ENCODE results near the gene HP1BP3.

HP1BP3 gene

DNA sequence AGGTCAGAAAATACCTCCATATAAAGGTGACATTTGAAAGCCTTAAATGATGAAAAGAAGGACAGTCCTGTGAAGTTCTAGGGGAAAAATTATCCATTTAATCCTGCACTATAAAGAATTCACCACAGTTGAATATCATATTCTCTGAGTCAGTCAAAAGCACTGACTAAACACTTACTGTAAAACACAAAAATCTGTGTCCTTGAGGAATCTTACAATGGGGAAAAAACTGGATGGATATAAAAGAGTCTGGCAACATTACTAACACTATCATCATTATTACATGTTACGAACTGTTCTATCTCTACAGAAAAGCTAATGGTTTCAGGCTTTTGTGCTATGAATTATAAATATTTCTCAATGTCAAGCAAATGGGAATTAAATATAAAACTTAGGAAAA, 42.4 kb upstream of the HP1BP3 start:
- DNase-seq (ENCODE audit: low read depth): no peak
- H3K4me3 ChIP-seq (ENCODE audit: low read depth, low read length): no peak overlapping the region
- TF ChIP-seq, protein P1, sequence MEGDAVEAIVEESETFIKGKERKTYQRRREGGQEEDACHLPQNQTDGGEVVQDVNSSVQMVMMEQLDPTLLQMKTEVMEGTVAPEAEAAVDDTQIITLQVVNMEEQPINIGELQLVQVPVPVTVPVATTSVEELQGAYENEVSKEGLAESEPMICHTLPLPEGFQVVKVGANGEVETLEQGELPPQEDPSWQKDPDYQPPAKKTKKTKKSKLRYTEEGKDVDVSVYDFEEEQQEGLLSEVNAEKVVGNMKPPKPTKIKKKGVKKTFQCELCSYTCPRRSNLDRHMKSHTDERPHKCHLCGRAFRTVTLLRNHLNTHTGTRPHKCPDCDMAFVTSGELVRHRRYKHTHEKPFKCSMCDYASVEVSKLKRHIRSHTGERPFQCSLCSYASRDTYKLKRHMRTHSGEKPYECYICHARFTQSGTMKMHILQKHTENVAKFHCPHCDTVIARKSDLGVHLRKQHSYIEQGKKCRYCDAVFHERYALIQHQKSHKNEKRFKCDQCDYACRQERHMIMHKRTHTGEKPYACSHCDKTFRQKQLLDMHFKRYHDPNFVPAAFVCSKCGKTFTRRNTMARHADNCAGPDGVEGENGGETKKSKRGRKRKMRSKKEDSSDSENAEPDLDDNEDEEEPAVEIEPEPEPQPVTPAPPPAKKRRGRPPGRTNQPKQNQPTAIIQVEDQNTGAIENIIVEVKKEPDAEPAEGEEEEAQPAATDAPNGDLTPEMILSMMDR (conservative IDR thresholded peaks at IDR 0.05; ENCODE audit: low read depth, low read length): no peak

DNA sequence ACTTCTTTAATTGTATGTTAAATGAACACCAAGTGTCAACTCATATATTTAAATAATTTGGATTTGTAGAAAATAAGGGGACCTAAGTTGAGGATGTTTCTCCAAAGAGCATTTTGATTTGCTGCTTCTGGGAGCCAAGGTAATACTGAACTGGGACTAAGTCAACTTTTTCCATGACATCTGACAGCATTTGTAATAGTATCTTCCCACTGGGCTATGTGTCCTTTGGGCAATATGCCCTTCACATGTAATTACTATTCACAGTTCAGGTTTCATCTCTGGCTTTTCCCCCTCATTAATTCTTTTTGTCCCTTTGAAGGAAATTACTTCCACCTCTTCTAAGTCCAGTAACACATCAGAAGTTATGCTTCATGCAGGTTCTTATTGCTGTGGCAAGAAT, 36.7 kb upstream of the HP1BP3 start:
- no peak overlapping the region for H3K4me3 ChIP-seq (ENCODE audit: low read depth, low read length)
- TF ChIP-seq, protein P1 (conservative IDR thresholded peaks at IDR 0.05; ENCODE audit: low read depth, low read length): no peak
- DNase-seq (ENCODE audit: low read depth): no peak

DNA sequence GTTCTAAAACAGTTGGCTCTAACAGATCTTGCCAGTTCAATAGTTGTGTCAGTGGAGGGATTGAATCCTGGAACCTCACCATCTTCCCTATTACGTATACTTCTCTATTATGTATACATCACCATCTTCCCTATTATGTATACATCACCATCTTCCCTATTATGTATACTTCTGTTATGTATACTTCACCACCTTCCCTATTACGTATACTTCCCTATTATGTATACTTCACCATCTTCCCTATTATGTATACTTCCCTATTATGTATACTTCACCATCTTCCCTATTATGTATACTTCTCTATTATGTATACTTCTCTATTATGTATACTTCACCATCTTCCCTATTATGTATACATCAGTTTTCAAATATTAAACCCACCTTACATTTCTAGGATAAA, 34.4 kb upstream of the HP1BP3 start:
- TF ChIP-seq, protein P1 (conservative IDR thresholded peaks at IDR 0.05; ENCODE audit: low read depth, low read length): no peak
- DNase-seq (ENCODE audit: low read depth): no peak

DNA sequence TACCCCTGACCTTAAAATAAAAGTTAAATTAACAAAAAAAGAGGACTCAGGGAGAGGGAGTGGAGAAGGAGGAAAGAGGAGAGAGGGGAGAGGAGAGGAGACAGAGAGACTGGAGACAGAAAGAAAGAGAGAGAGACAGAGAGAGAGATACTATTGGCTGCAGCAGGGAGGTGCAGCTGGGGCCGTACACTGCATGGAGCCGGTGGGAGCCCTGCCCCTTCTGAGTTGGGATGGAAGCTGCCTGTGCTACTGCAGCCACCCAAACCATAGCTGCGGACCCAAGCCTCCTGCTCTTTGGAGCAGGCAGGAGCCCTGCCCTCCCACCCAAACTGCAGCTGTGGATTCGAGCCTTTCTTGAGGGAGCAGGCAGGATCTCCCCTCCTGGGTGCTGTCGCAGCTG, 32.7 kb upstream of the HP1BP3 start:
- DNase-seq (ENCODE audit: low read depth): no peak

More for the DNA sequence above, 34.4 kb upstream of the HP1BP3 start:
- no peak overlapping the region for H3K4me3 ChIP-seq (ENCODE audit: low read depth, low read length)

GRCh38 chr1:20814534-20814871, 27.4 kb upstream of the HP1BP3 start:
- TF ChIP-seq, protein P1 (conservative IDR thresholded peaks at IDR 0.05; ENCODE audit: low read depth, low read length): no peak
- no peak for DNase-seq (ENCODE audit: low read depth)
- no peak overlapping the region for H3K4me3 ChIP-seq (ENCODE audit: low read depth, low read length)

More for the DNA sequence above, 32.7 kb upstream of the HP1BP3 start:
- TF ChIP-seq, protein P1 (conservative IDR thresholded peaks at IDR 0.05; ENCODE audit: low read depth, low read length): no peak
- no peak overlapping the region for H3K4me3 ChIP-seq (ENCODE audit: low read depth, low read length)

GRCh38 chr1:20811916-20812315, 24.8 kb upstream of the HP1BP3 start:
- TF ChIP-seq, protein P1 (conservative IDR thresholded peaks at IDR 0.05; ENCODE audit: low read depth, low read length): no peak
- H3K4me3 ChIP-seq (ENCODE audit: low read depth, low read length): no peak overlapping the region
- DNase-seq (ENCODE audit: low read depth): no peak

- no peak for DNase-seq (ENCODE audit: low read depth)
- no peak overlapping the region for H3K4me3 ChIP-seq (ENCODE audit: low read depth, low read length)
- TF ChIP-seq, protein P1 (conservative IDR thresholded peaks at IDR 0.05; ENCODE audit: low read depth, low read length): no peak
Observed at GRCh38 chr1:20793236-20793635, 6.1 kb upstream of the HP1BP3 start.
